ENCODE data around the gene SPRR2A.
"Not testable (repeated sequence)": the region's sequence is repeated elsewhere in the genome, so short reads cannot be mapped to it uniquely, and the experiment has no call there.

Gene SPRR2A

GRCh38 chr1:153032073-153032472, 25.2 kb downstream of the SPRR2A start:
- no peak overlapping the region for H3K27ac Mint-ChIP-seq
- H3K4me1 Mint-ChIP-seq = no peaks in the 10 kb centered on the region
- peaks cover 7% of the 10 kb centered on the region for H3K27me3 Mint-ChIP-seq (ENCODE audit: low read depth, poor library complexity)
- no peaks in the 10 kb centered on the region for H3K36me3 Mint-ChIP-seq (ENCODE audit: low read depth)
- no peak for DNase-seq
- peaks cover 10% of the 10 kb centered on the region for H3K9me3 Mint-ChIP-seq
- no peak overlapping the region for H3K4me3 Mint-ChIP-seq
- no peak for TF ChIP-seq CTCF (IDR thresholded peaks at IDR 0.05)

- Mint-ChIP-seq H3K36me3 (ENCODE audit: low read depth) (no peaks in the 10 kb centered on the region), H3K27me3 (ENCODE audit: low read depth, poor library complexity) (peaks cover 2% of the 10 kb centered on the region), H3K9me3 (peaks cover 10% of the 10 kb centered on the region), H3K4me3 (no peak within 1 kb of the TSS), H3K4me1 (no peaks in the 10 kb centered on the region), H3K27ac (no peak within 1 kb of the TSS)
- no peak for TF ChIP-seq CTCF (IDR thresholded peaks at IDR 0.05)
- no peak for DNase-seq
Observed at GRCh38 chr1:153030895-153031294, 26.4 kb downstream of the SPRR2A start, which contains the start of gene SPRR1B. Gene SPRR1B, plus strand, starts transcription at chr1:153031203. Its CDS starts 1,143 bp downstream, at chr1:153032346.

- Mint-ChIP-seq H3K27ac (no peak overlapping the region), H3K9me3 (peaks cover 10% of the 10 kb centered on the region), H3K36me3 (ENCODE audit: low read depth) (no peaks in the 10 kb centered on the region), H3K4me1 (no peaks in the 10 kb centered on the region), H3K27me3 (ENCODE audit: low read depth, poor library complexity) (no peaks in the 10 kb centered on the region), H3K4me3 (no peak overlapping the region)
- TF ChIP-seq CTCF (IDR thresholded peaks at IDR 0.05) = no peak
- no peak for DNase-seq
Observed at GRCh38 chr1:153028766-153029165, 28.5 kb downstream of the SPRR2A start.

GRCh38 chr1:153025797-153026196, 31.5 kb downstream of the SPRR2A start:
- H3K4me3 Mint-ChIP-seq = no peak overlapping the region
- H3K36me3 Mint-ChIP-seq (ENCODE audit: low read depth) = no peaks in the 10 kb centered on the region
- no peak for TF ChIP-seq CTCF (IDR thresholded peaks at IDR 0.05)
- H3K27ac Mint-ChIP-seq = no peak overlapping the region
- no peaks in the 10 kb centered on the region for H3K27me3 Mint-ChIP-seq (ENCODE audit: low read depth, poor library complexity)
- DNase-seq = no peak
- H3K9me3 Mint-ChIP-seq = peaks cover 14% of the 10 kb centered on the region
- peaks cover 18% of the 10 kb centered on the region for H3K4me1 Mint-ChIP-seq

- DNase-seq = no peak
- H3K4me1 Mint-ChIP-seq = peaks cover 18% of the 10 kb centered on the region
- H3K36me3 Mint-ChIP-seq (ENCODE audit: low read depth) = no peaks in the 10 kb centered on the region
- H3K27ac Mint-ChIP-seq = no peak overlapping the region
- H3K9me3 Mint-ChIP-seq = peaks cover 14% of the 10 kb centered on the region
- H3K27me3 Mint-ChIP-seq (ENCODE audit: low read depth, poor library complexity) = no peaks in the 10 kb centered on the region
- H3K4me3 Mint-ChIP-seq = no peak overlapping the region
- TF ChIP-seq CTCF (IDR thresholded peaks at IDR 0.05) = no peak
Observed at GRCh38 chr1:153024413-153024812, 32.9 kb downstream of the SPRR2A start.

- H3K27ac Mint-ChIP-seq = no peak overlapping the region
- no peaks in the 10 kb centered on the region for H3K36me3 Mint-ChIP-seq (ENCODE audit: low read depth)
- no peak for TF ChIP-seq CTCF (IDR thresholded peaks at IDR 0.05)
- DNase-seq = no peak
- H3K9me3 Mint-ChIP-seq = peaks cover 14% of the 10 kb centered on the region
- H3K4me3 Mint-ChIP-seq = no peak overlapping the region
- H3K27me3 Mint-ChIP-seq (ENCODE audit: low read depth, poor library complexity) = peaks cover 2% of the 10 kb centered on the region
- peaks cover 18% of the 10 kb centered on the region for H3K4me1 Mint-ChIP-seq
Observed at GRCh38 chr1:153023109-153023508, 34.2 kb downstream of the SPRR2A start.

GRCh38 chr1:153022340-153022739, 35.0 kb downstream of the SPRR2A start:
- not testable (repeated sequence) for DNase-seq; H3K36me3 Mint-ChIP-seq (ENCODE audit: low read depth); H3K4me3 Mint-ChIP-seq; H3K27ac Mint-ChIP-seq; H3K27me3 Mint-ChIP-seq (ENCODE audit: low read depth, poor library complexity)
- Mint-ChIP-seq H3K9me3 (peaks cover 14% of the 10 kb centered on the region), H3K4me1 (peaks cover 18% of the 10 kb centered on the region)

- H3K4me3 Mint-ChIP-seq; DNase-seq; H3K27me3 Mint-ChIP-seq (ENCODE audit: low read depth, poor library complexity); H3K27ac Mint-ChIP-seq; H3K36me3 Mint-ChIP-seq (ENCODE audit: low read depth): not testable (repeated sequence)
- H3K4me1 Mint-ChIP-seq = peaks cover 18% of the 10 kb centered on the region
- H3K9me3 Mint-ChIP-seq = peaks cover 14% of the 10 kb centered on the region
Observed at GRCh38 chr1:153021829-153022228, 35.5 kb downstream of the SPRR2A start.

- DNase-seq; H3K4me1 Mint-ChIP-seq; H3K27me3 Mint-ChIP-seq (ENCODE audit: low read depth, poor library complexity); H3K27ac Mint-ChIP-seq; H3K4me3 Mint-ChIP-seq; H3K36me3 Mint-ChIP-seq (ENCODE audit: low read depth): not testable (repeated sequence)
- H3K9me3 Mint-ChIP-seq = peaks cover 17% of the 10 kb centered on the region
Observed at GRCh38 chr1:153011235-153011758, 46.0 kb downstream of the SPRR2A start.

Data from nephron progenitor cell (in vitro differentiated cells).